K562 (cell line): ENCODE measurements around the gene PPM1M. TPM values are rescaled to one million over a fixed set of nuclear protein-coding genes. Genes with fewer than 3 reads are reported as not detected.

Experiments
- ATF6 ChIP-seq: sonication (generic); formaldehyde crosslinking; IDR thresholded peaks from 2 replicates; pipeline ENCODE4 v1.4.0; 2020; ENCODE audit warnings: mild to moderate bottlenecking, missing genetic modification reagents
- CXXC5 ChIP-seq: fragments of 250-450 bp; sonication (Bioruptor Pico); IDR thresholded peaks from 2 replicates; pipeline ENCODE4 v1.8.0; 2022; ENCODE audit warnings: inconsistent platforms, mild to moderate bottlenecking, moderate library complexity
- FOXA1 ChIP-seq: fragments of 450-650 bp; IDR thresholded peaks from 2 replicates; pipeline ENCODE4 v1.6.1; 2016; ENCODE audit warnings: mild to moderate bottlenecking, borderline replicate concordance
- FOXK1 ChIP-seq: sonication (generic); formaldehyde crosslinking; IDR thresholded peaks from 2 replicates; pipeline ENCODE4 v1.8.0; 2022; ENCODE audit warnings: missing genetic modification reagents, mild to moderate bottlenecking, borderline replicate concordance
- GABPA ChIP-seq: fragments of 200-800 bp; sonication (Bioruptor generic); conservative IDR thresholded peaks from 2 replicates; pipeline ENCODE4 v1.6.1; 2016; ENCODE audit warnings: low read depth, missing genetic modification characterization, missing compliant biosample characterization
- L3MBTL2 ChIP-seq: fragments of 450-650 bp; IDR thresholded peaks from 2 replicates; pipeline ENCODE4 v1.6.1; 2016; ENCODE audit warnings: mild to moderate bottlenecking, moderate library complexity
- MED1 ChIP-seq: sonication (generic); formaldehyde crosslinking; IDR thresholded peaks from 2 replicates; pipeline ENCODE4 v1.8.1; 2023; ENCODE audit warnings: missing genetic modification reagents, borderline replicate concordance
- NFATC3 ChIP-seq: fragments of 450-650 bp; IDR thresholded peaks from 2 replicates; pipeline ENCODE4 v1.6.1; 2017; ENCODE audit warnings: mild to moderate bottlenecking
- NONO ChIP-seq, 2 experiments: fragments of 200-400 bp in 1 of 2; fragments of 450-650 bp in 1 of 2; formaldehyde crosslinking in 1 of 2; IDR thresholded peaks; 2 replicates each; pipeline ENCODE4 v1.6.1; 2017; ENCODE audit warnings: low read depth in 2 of 2, mild to moderate bottlenecking in 2 of 2, moderate library complexity in 2 of 2, low read length in 1 of 2
- NR3C1 ChIP-seq: sonication (generic); formaldehyde crosslinking; IDR thresholded peaks from 2 replicates; pipeline ENCODE4 v1.8.1; 2022; ENCODE audit warnings: missing genetic modification reagents
- PHF8 ChIP-seq: fragments of 200-600 bp; sonication (generic); IDR thresholded peaks from 2 replicates; pipeline ENCODE4 v1.6.1; 2012; ENCODE audit warnings: mixed run types, mild to moderate bottlenecking, inconsistent platforms, low read length, moderate library complexity, borderline replicate concordance
- POLR2B ChIP-seq: fragments of 450-650 bp; IDR thresholded peaks from 2 replicates; pipeline ENCODE4 v1.6.1; 2018; ENCODE audit warnings: low read depth; ENCODE audit not compliant: partially characterized antibody
- POLR2G ChIP-seq: fragments of 200-400 bp; formaldehyde crosslinking; IDR thresholded peaks from 2 replicates; pipeline ENCODE4 v1.6.1; 2017; ENCODE audit warnings: low read depth, mild to moderate bottlenecking, antibody characterized with exemption, low read length, moderate library complexity
- RBBP5 ChIP-seq: fragments of 200-600 bp; sonication (generic); IDR thresholded peaks from 2 replicates; pipeline ENCODE4 v1.6.1; 2012; ENCODE audit warnings: borderline replicate concordance, mild to moderate bottlenecking, low read length, control low read depth, inconsistent platforms; ENCODE audit not compliant: insufficient read depth, poor library complexity, severe bottlenecking
- SFPQ ChIP-seq: fragments of 200-400 bp; formaldehyde crosslinking; IDR thresholded peaks from 2 replicates; pipeline ENCODE4 v1.6.1; 2017; ENCODE audit warnings: mild to moderate bottlenecking, low read depth, low read length, moderate library complexity
- SMAD1 ChIP-seq: fragments of 150-350 bp; IDR thresholded peaks from 2 replicates; pipeline ENCODE4 v1.6.1; 2014; ENCODE audit warnings: low read length, low read depth; ENCODE audit not compliant: partially characterized antibody
- SMAD4 ChIP-seq: fragments of 250-450 bp; sonication (Bioruptor Pico); conservative IDR thresholded peaks from 2 replicates; pipeline ENCODE4 v1.8.0; 2021; ENCODE audit warnings: inconsistent platforms, mild to moderate bottlenecking, moderate library complexity
- ZBTB1 ChIP-seq: sonication (generic); formaldehyde crosslinking; IDR thresholded peaks from 2 replicates; pipeline ENCODE4 v1.8.1; 2023; ENCODE audit warnings: missing genetic modification reagents, low read depth, mild to moderate bottlenecking, borderline replicate concordance
- ZBTB26 ChIP-seq: fragments of 450-650 bp; formaldehyde crosslinking; IDR thresholded peaks from 2 replicates; pipeline ENCODE4 v1.4.0; 2022; ENCODE audit warnings: missing genetic modification characterization
- ZBTB7A ChIP-seq: IDR thresholded peaks from 2 replicates; pipeline ENCODE4 v1.6.1; 2011; ENCODE audit warnings: low read depth, mild to moderate bottlenecking, low read length, moderate library complexity, borderline replicate concordance; ENCODE audit not compliant: control insufficient read depth
- ZC3H11A ChIP-seq: IDR thresholded peaks from 2 replicates; pipeline ENCODE4 v1.6.1; 2012; ENCODE audit warnings: low read depth, low read length, improper control_type of control experiment
- polyA plus RNA-seq, 8 experiments: library from polyadenylated mRNA; depleted of rRNA in 4 of 8; stranded (reverse) in 5 of 8; unstranded in 3 of 8; fragments of >200 nt; fragmentation: Nextera tagmentation in 2 of 8; fragmentation: Illumina TruSeq in 1 of 8; extraction: Ambion mirVana in 2 of 8; extraction: Trizol in 1 of 8; gene quantifications; 2 replicates each; pipeline versions ENCODE4 v1.2.1 to v1.2.3, GENCODE V29; 2011 to 2014; ENCODE audit warnings: inconsistent platforms in 1 of 8, missing spikeins in 1 of 8
- total RNA-seq, 7 experiments: library from RNA; depleted of rRNA in 6 of 7; stranded (reverse); fragments of >200 nt in 6 of 7; fragmentation: Illumina TruSeq in 2 of 7; extraction: Trizol in 2 of 7; gene quantifications; 2 replicates each; pipeline versions ENCODE4 v1.2.1 to v1.2.3, GENCODE V29; 2011 to 2021; ENCODE audit warnings: low replicate concordance in 1 of 7

Gene PPM1M
- total and polyA plus RNA-seq, 9 of the 15 experiments (the other 6 are each of a cell fraction or from before 2014, with no cell fraction given), result 1.4 to 9.2 (median 4.4) TPM

DNA sequence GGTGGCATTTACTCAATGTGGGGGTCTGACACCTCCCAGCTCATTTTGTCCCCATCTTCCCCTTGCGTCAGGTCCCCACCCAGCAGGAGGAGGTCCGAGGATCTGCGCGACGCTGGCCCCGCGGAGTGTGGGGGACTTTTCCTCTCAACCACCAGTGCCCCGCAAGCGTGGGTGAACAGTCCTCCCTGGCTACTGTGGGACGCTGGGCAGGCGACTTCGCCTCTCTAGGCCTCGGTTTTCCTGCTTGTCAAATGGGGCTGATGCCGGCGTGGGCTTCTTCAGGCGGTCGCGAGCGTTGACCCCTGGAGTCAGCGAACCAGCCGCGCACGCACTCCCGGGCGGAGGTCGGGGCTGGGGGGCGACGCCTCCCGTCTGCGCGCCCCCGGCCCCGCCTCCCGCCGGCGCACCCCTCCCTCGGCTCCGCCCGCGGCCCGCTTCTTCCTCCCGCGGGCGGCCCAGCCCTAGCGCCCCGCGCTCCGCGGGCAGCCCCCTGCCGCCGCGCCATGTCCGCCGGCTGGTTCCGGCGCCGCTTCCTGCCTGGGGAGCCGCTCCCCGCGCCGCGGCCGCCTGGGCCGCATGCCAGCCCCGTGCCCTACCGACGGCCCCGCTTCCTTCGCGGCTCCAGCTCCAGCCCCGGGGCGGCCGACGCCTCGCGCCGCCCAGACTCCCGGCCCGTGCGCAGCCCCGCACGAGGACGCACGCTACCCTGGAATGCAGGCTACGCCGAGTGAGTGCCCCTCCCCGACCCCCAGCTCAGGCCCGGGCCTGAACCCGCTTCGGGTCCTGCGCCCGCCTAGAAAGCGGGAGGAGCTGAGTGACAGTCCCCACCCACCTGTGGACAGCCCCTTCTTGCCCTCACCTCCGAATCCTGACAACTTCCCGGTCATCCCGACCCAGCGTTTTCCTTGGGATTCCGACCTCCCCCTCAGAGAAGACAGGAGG lies at the start of gene PPM1M (continued):
- TF ChIP-seq CXXC5 (CRISPR knock-in tag) (peak; percentile 72), NFATC3 (no peak), FOXK1 (0 out of 2 replicates have a peak, but pooled peaks have one; percentile 35), ATF6 (CRISPR knock-in tag) (no peak), POLR2B (no peak), PHF8 (peak; percentile 49; the same call in 1 of the 2 replicates), L3MBTL2 (peak; percentile 95), SMAD4 (CRISPR knock-in tag) (peak; percentile 66), NONO (IDR thresholded peaks at IDR 0.05; ENCODE audit: low read depth in 2 of 2, low read length in 1 of 2) (0 out of 4 replicates have a peak, but pooled peaks of 1 of the 2 experiments have one; percentile 42), ZC3H11A (no peak), SMAD1 (no peak), ZBTB1 (CRISPR knock-in tag) (no peak), ZBTB7A (peak; percentile 61; the same call in 1 of the 2 replicates), GABPA (tag) (peak; percentile 35; the same call in 1 of the 2 replicates), ZBTB26 (CRISPR knock-in tag) (no peak), MED1 (CRISPR knock-in tag) (no peak), NR3C1 (0 out of 2 replicates have a peak, but pooled peaks have one; percentile 66), POLR2G (peak; percentile 72), RBBP5 (peak; percentile 45), SFPQ (no peak), FOXA1 (no peak)
